T-helper 2 cell treated with Interferon-gamma antibody and Interleukin-4, amounts not matched to agents 100 ng/mL and 5 ng/mL, for 36 hours (primary cell): ENCODE data around the gene MRPL33. TPM values are rescaled to one million over a fixed set of nuclear protein-coding genes. Genes with fewer than 3 reads are reported as not detected.

Experiments used
- intact Hi-C: fragments of 100-400 bp; cut with micrococcal nuclease; formaldehyde crosslinking; loops from one replicate; pipeline ENCODE4 v1.15.1; 2023
- total RNA-seq: library from RNA; stranded (reverse); gene quantifications from 2 replicates; pipeline ENCODE4 v1.2.3, GENCODE V29; 2022

MRPL33 gene
- total RNA-seq, result 41.6 and 43.1 TPM in 2 replicates

GRCh38 chr2:27771548-27772335 lies at the start of gene MRPL33:
Gene MRPL33, plus strand, starts transcription at chr2:27771719. Its CDS starts 59 bp downstream, at chr2:27771778.
- intact Hi-C loops, result loop anchor here (1.0 to 2.0 kb wide), 2 partner anchors 119 to 619 kb away; partner anchors contain the start of genes BABAM2 and RBKS

DNA sequence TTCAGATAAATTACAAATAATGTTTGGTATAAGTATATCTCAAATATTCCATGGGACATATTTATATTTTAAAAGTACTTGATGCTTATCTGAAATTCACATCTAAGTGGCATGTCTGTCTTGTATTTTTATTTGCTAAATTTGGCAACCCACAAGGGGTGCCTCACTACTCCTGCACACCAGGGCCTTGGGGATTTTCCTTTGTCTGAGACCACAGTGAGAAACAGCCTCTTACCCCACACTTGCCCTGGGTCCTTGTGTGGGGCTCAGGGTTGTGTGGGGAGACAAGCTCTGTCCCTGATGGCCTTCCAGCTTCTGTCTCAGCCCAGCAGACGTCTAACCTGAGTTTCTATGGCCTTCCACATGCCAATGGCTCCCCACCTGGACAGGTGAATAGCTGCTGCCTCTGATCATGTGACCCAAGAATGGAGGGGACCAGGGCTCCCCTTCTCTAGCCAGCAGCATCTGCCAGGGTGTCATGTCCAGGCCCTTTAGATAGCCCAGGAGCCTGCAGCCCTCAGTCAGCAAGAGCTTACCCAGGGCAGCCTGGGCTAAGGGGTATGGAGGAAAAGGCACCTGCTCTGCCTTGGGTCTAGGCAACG lies 49.5 kb upstream of the MRPL33 start:
- intact Hi-C loops, result no loop called here

DNA sequence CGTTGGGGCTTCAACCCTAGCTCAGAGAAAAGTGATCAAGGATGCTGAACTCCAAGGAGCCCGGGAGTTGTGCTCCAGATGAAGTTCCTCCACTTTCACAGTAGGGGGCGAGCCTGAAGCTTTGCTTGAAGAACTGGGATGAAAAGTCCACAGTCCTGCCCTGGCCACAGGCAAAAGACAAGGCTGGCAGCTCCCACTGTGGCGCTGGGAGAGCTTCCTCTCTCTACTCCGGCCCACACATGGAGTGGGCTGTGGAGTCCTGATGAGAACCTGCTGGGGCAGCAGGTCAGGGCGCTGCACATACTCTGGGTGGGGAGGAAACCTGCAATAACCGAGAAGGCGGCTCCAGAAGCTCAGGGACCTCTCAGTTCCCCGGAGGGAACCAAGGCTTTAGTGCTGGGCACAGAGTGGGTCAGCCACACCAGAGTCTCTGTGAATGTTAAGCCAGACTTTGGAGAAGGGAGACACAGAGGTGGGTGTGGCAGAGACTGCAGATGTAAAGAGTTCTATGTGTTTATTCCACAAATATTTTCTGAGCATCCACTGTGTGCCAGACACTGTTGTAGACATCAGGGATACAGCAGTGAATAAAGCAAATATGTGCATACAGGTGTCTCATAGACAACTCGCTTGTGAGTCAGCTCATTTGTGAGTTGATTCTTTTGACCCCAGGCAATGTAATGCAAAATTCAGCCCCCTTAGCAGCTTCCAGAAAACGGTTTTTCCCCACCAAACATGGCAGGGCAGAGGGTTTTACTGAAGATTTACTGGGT lies 48.0 kb upstream of the MRPL33 start:
- intact Hi-C loops, result no loop called here

DNA sequence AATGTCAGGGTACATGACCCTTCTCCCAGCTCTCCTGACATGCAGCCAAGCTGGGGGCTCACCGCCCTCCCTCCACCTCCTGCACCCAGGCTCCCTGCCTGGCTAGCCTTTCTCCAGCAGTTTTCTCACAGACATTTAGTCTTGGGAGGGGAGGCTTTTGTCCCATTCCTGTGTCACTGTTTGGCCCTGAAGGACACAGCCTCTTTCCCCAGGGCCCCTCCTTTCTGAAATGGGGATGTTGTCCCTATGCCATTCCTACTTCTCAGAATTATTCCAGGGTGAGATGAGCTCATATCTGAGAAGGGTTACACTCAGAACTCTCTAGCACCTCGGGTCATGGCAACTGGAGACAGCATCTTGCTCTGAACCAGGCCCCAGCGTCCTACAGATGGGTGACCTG lies 47.3 kb upstream of the MRPL33 start:
- intact Hi-C loops, result no loop called here

- intact Hi-C loops, result no loop called here
Observed at GRCh38 chr2:27724905-27725701, 46.4 kb upstream of the MRPL33 start.

DNA sequence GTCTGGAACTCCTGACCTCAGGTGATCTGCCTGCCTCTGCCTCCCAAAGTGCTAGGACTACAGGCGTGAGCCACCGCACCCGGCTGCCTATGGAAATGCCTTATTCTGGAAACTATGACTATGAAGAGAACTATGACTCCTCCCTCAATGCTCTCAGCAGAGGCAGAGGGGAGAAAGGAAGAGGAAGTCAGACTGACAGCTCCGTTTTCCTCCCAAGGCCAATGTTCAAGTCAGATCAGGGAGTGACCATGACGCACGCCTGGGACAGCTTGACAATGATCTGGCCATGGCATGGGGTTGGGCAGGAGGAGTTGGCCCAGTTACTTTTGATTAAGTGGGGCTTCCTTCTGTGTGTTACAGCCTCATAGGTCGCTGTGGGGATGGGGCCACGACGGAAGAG lies 44.3 kb upstream of the MRPL33 start:
- intact Hi-C loops, result no loop called here

- intact Hi-C loops, result no loop called here
Observed at GRCh38 chr2:27728081-27728858, 43.2 kb upstream of the MRPL33 start.

GRCh38 chr2:27729198-27729597 lies 42.3 kb upstream of the MRPL33 start:
- intact Hi-C loops, result no loop called here

DNA sequence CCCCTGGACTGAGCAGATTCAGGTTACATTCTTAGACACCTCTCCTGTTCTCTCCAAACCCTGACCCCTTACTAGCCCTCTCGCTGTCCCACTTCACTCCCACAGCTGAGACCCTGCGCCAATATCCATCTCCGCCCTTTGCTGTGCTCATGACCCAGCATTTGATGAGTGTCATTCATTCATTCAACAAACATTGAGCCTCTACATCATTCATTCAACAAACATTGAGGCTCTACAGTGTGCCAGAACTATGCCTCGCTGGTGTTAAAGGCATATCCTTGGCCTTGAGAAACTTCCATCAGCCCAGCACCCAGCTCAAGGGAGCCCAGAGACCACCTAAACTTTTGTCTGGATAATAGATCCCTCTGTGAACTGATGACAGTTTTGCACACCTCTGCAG lies 41.9 kb upstream of the MRPL33 start:
- intact Hi-C loops, result no loop called here

DNA sequence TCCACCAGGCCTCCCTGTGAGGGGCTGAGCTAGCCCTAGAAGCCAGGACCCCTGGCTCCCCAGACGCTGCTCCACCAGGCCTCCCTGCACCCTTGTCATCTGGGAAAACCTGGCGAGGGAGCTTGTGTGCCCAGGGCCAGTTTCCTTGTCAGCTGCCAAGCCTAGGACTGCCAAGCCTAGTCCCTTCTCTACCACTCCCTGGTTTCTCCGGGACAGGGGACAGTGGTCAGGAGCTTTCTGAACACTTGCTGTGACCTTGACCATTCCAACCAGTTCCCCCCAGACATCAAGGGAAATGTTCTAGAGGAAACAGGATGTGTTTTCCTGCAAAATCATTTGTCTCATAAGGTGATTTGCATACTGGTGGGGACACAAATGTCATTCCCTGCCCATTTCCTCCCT lies 41.3 kb upstream of the MRPL33 start:
- intact Hi-C loops, result no loop called here

- intact Hi-C loops, result no loop called here
Observed at GRCh38 chr2:27730980-27731691, 40.4 kb upstream of the MRPL33 start.

DNA sequence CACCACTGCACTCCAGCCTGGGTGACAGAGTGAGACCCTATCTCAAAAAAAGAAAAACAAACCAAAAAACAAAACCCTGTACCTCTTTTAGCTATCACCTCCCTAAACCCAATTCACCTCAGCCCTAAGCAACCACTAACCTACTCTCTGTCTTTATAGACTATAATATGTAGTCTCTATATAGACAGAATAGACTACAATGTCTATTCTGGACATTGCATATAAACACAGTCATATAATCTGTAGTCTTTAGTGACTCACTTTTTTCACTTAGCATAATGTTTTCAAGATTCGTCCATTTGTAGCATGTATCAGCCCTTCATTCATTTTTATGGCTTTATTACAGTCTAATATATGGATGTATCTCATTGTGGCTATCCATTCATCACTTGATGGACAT lies 37.2 kb upstream of the MRPL33 start:
- intact Hi-C loops, result no loop called here

DNA sequence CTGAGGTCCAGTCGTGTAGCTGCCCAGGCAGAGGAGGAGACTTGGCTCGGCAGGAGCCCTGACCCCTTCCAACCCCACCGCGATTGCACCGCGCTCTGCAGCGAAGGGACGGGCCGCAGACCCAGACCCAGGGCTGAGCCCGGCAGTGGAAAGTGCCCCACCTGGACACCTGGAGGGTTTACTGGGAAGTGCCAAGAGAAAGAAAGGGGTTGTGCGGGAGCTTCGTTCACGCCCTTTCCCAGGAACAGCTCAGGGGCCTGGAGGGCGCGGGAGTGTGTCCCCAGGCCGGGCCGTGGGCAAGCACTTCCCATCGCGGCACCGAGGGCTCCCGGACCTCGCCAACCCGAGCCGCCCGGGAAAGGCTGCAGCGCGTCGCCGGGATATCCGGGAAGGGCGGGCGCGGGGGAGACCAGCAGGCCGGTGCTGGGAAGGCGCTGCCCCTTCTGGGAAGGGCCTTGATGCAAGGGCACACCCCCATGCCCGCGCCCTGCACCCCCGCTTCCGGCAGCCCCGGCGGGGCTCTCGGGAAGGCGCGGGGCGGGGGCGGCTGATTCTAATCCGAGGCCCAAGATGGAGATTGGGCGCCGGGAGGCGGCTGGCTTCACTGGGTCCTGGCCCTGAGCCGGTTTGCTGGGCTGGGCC lies 36.1 kb upstream of the MRPL33 start:
- intact Hi-C loops, result no loop called here

DNA sequence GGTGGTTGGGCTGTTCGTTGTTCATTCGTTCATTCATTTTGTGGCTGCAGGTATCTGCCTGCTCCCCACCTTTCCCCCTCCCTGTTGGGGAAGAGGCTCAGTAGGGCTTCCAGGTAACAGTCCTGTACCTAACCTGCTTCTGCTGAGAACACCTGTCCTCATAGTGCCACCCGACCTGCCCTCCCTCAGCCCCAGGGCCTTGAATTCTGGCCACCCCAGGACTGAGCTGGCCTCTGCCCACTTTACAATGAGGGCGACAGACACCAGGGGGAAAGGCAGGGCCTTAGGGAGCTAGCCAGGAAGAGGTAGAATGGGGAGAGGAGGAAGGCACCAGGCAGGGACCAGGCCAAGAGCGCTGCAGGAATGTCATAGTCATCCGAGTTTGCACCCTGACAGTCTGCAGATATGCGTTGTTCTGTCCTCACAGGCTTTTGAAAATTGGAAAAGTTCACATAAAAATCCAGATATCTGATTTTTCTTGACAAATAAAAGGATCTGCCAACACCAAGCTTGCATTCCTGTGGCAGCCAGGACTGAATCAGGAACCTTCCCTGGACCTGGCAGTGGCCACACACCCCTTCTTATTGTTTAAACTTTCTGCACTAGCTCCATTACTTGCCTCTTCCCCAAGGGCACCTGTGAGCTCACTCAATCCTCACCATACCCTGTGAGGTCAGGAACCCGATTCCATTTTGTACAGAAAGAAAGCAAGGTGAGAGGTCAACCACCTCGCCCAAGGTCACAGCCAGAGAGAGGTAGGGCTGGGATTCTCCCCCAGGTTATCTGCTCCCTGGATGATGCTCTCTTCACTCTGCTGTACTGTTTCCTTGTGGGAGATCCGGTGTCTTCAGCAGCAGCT lies 35.3 kb upstream of the MRPL33 start:
- intact Hi-C loops, result no loop called here

- intact Hi-C loops, result no loop called here
Observed at GRCh38 chr2:27736890-27737204, 34.7 kb upstream of the MRPL33 start.

GRCh38 chr2:27737676-27738348 lies 33.7 kb upstream of the MRPL33 start:
- intact Hi-C loops, result no loop called here

DNA sequence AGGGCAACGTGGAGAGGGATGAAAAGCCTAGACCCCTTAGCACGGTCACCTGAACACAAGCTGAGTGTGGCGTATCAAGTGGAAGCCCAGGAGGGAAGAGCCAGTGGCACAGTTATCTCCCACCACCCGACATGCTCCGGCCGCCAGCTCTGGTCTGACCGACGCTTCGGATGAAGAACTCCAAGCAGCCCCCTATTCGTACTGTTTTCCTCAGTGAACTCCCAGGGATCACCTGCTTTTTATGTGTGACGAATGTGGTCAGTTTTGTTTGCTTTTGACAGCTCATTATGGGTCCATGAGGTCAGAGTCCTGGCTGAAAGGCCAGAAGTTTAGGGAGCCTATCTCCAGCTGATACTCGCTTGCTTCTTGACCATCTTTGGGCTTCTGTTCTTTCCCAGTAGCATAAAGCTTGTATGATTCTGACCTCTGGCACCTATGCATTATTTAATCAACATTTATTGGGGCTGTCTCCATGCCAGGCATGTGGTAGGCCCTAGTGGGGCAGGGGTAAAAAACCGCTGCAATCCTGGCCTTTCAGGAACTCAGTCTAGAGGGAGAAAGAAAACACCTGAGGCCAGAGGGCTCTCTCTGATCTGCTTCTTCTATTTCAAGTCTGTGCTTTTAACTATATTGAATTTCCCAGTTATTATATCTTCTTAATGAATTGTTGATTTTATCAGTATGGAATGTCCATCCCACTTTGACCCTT lies 33.0 kb upstream of the MRPL33 start:
- intact Hi-C loops, result no loop called here

DNA sequence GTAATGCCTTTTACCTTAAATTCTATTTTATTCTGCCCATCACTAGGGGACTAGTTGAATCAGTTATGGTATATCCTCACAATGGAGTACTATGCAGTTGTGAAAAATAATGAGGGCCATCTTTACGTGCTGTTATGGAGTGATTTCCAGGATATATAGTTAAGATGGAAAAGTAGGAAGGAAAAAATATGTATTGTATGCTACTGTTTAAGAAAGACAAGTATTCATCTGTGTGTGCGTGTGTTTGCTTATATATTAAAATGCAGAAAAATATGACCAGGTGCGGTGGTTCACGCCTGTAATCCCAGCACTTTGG lies 32.5 kb upstream of the MRPL33 start:
- intact Hi-C loops, result no loop called here
